Activated T-helper 2 cell treated with anti-CD3 and anti-CD28 coated beads, Interferon-gamma antibody, Interleukin-2, Interleukin-4, amounts not matched to agents 10 μg/mL and 5 μg/mL and 100 μg/mL, durations not matched to agents 14 hours and 24 hours and 36 hours (primary cell): Measurements from ENCODE around the gene TIE1. TPM values are rescaled to one million over a fixed set of nuclear protein-coding genes. Genes with fewer than 3 reads are reported as not detected.
A peak's percentile ranks its signal among the peaks of the same experiment; 100 is the strongest.

Experiments used
- DNase-seq: peaks from one replicate; pipeline ENCODE4 v3.0.0; 2021; ENCODE audit warnings: low spot score
- H3K27ac Mint-ChIP-seq: one replicate; pipeline ENCODE4 v1.8.0; 2021; ENCODE audit warnings: mixed read lengths
- H3K27me3 Mint-ChIP-seq: one replicate; pipeline ENCODE4 v1.8.0; 2021; ENCODE audit warnings: low read depth, mixed read lengths
- H3K36me3 Mint-ChIP-seq: one replicate; pipeline ENCODE4 v1.8.0; 2021; ENCODE audit warnings: low read depth, mixed read lengths
- H3K4me1 Mint-ChIP-seq: one replicate; pipeline ENCODE4 v1.8.0; 2021; ENCODE audit warnings: low read depth, mixed read lengths
- H3K4me3 Mint-ChIP-seq: one replicate; pipeline ENCODE4 v1.8.0; 2021; ENCODE audit warnings: low read depth, mild to moderate bottlenecking, moderate library complexity, mixed read lengths
- H3K9me3 Mint-ChIP-seq: one replicate; pipeline ENCODE4 v1.8.0; 2021; ENCODE audit warnings: mixed read lengths
- intact Hi-C: fragments of 100-400 bp; cut with micrococcal nuclease; formaldehyde crosslinking; loops from one replicate; pipeline ENCODE4 v1.15.1; 2023
- total RNA-seq: library from RNA; stranded (reverse); gene quantifications from 2 replicates; pipeline ENCODE4 v1.2.3, GENCODE V29; 2022

The TIE1 gene
- total RNA-seq, 1 donor from 2014 or later: 2.9 TPM

DNA sequence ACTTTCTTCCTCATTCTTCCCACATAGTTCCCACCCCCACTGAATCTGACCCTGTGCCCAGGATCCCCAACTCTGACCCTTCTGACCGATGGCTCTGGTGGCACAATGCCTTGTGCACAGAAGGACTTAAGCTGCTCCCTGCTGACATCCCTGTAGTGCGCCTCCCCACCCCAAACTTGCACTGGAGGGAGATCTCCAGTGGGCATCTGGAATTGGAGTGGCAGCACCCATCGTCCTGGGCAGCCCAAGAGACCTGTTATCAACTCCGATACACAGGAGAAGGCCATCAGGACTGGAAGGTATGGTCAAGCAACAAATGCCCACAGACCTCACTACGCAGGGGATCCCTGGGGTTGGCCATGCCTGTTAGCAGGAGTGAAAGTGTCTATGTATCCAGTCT is 45.9 kb downstream of the TIE1 start:
- Mint-ChIP-seq H3K4me3 (no peak overlapping the region), H3K27ac (no peak overlapping the region)
- no peak for DNase-seq

DNA sequence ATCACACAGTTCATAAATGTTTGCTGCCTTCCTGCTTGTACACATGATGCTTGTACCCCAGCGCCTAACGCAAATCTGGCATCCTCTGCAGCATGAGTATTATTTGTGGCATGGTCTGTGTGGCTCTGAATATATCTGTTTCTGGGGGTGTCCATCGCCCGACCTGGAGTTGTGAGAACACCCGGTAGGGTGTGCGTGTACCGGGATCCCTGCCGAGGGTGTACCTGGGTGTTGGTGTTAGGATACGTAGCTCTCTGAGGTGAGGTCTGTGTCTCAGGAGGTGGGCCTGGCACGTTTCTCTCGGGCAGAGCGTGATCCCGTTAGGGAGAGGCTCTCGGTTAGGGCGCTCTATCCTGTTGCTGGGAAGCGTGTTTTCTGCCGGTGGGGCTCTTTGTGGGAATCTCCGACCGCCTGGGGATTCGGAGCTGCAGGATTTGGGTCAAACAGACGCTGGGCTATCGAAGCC is 47.6 kb downstream of the TIE1 start:
- Mint-ChIP-seq H3K4me1 (peaks cover 34% of the 10 kb centered on the region), H3K9me3 (no peaks in the 10 kb centered on the region), H3K27me3 (no peaks in the 10 kb centered on the region), H3K27ac (peak overlapping the region; percentile 26), H3K4me3 (peak overlapping the region; percentile 20), H3K36me3 (no peaks in the 10 kb centered on the region)
- intact Hi-C loops: loop anchor here (5.0 kb wide), 1 partner anchor 51 kb away; no protein-coding TSS in a partner anchor
- no peak for DNase-seq

More for the DNA sequence above, 45.9 kb downstream of the TIE1 start:
- intact Hi-C loops: loop anchor here (5.0 kb wide), 1 partner anchor 49 kb away; no protein-coding TSS in a partner anchor
- Mint-ChIP-seq H3K36me3 (no peaks in the 10 kb centered on the region), H3K27me3 (no peaks in the 10 kb centered on the region), H3K4me1 (peaks cover 32% of the 10 kb centered on the region), H3K9me3 (no peaks in the 10 kb centered on the region)

DNA sequence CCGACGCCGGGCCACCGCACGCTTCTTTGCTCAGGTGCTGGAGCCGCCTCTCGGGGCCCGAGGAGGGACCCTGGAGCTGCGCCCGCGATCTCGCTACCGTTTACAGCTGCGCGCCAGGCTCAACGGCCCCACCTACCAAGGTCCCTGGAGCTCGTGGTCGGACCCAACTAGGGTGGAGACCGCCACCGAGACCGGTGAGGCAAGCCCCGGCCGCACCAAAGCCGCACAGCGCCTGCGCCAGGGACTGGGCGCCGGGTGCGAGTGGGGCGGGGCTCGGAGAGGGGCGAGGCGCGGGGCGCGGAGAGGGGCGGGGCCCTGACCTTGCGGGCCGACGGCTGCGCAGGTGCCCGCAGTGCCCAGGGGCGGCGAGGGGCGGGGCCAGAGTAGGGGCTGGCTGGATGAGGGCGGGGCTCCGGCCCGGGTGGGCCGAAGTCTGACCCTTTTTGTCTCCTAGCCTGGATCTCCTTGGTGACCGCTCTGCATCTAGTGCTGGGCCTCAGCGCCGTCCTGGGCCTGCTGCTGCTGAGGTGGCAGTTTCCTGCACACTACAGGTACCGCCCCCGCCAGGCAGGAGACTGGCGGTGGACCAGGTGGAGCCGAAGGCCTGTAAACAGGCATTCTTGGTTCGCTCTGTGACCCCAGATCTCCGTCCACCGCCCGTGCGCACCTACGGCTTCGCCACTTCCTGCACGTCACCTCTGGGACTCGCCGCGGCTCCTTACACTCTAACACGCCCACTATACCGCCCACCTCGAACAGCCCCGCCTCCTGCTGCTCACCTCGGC is 48.2 kb downstream of the TIE1 start:
- Mint-ChIP-seq H3K27me3 (no peaks in the 10 kb centered on the region), H3K9me3 (no peaks in the 10 kb centered on the region), H3K4me3 (peak overlapping the region; percentile 65), H3K27ac (peak overlapping the region; percentile 78), H3K4me1 (peaks cover 31% of the 10 kb centered on the region), H3K36me3 (no peaks in the 10 kb centered on the region)
- intact Hi-C loops: loop anchor here (5.0 kb wide), 1 partner anchor 52 kb away; no protein-coding TSS in a partner anchor
- DNase-seq: peak; percentile 48

DNA sequence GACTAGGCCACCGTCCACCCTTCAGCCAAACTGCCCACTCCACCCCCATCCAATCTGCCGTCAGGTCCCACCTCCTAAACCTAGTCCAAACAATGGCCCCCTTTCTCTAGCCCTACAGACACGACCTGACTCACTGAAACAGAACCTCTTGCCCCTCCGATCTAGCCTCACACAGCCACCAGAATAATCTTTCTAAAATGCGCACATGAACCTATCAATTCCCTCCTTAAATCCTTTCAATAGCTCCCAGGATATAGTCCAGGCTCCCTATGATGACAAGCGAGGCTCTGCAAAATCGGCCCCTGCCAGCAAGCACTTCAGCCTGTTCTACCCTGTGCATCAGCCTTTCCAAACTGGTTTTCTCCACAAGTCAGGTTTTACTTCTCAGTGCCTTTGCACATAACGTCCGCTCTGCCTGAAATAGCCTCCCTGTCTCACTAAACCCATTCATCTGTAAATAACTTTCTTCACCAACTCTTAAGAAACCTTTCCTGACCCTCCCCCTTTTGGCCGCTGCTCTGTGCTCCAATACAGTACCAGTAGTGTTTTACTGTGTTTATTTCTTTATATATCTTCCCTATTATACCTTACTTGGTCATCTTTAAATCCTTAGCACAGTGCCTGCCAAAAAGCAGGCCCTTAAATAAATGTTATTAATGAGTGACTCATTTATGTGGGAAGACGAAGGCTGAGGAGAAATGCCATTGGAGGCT is 49.0 kb downstream of the TIE1 start:
- intact Hi-C loops: loop anchor here (5.0 kb wide), 1 partner anchor 52 kb away; no protein-coding TSS in a partner anchor
- peak overlapping the region; percentile 78 for H3K27ac Mint-ChIP-seq
- H3K36me3 Mint-ChIP-seq: peaks cover 4% of the 10 kb centered on the region
- peak overlapping the region; percentile 65 for H3K4me3 Mint-ChIP-seq
- H3K27me3 Mint-ChIP-seq: no peaks in the 10 kb centered on the region
- peaks cover 24% of the 10 kb centered on the region for H3K4me1 Mint-ChIP-seq
- H3K9me3 Mint-ChIP-seq: no peaks in the 10 kb centered on the region
- DNase-seq: no peak

DNA sequence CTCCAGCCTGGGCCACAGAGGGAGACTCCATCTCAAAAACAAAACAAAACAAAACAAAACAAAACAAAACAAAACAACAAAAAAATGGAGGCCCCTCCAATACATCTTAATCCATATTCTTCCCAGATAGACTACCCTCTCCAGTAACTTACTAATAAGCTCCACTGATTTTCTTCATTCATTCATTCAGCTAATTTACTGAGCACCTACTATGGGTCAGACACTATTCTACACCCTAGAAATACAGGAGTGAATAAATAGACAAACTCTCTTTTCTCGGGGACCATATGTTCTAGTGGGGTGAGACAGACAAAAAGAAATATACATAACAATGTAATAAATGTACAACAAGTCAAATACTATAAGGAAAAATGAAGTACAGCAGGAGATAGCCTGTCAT is 50.2 kb downstream of the TIE1 start:
- H3K27ac Mint-ChIP-seq: no peak overlapping the region
- H3K9me3 Mint-ChIP-seq: no peaks in the 10 kb centered on the region
- H3K27me3 Mint-ChIP-seq: no peaks in the 10 kb centered on the region
- peaks cover 4% of the 10 kb centered on the region for H3K36me3 Mint-ChIP-seq
- DNase-seq: no peak
- intact Hi-C loops: no loop called here
- peaks cover 17% of the 10 kb centered on the region for H3K4me1 Mint-ChIP-seq
- no peak overlapping the region for H3K4me3 Mint-ChIP-seq

DNA sequence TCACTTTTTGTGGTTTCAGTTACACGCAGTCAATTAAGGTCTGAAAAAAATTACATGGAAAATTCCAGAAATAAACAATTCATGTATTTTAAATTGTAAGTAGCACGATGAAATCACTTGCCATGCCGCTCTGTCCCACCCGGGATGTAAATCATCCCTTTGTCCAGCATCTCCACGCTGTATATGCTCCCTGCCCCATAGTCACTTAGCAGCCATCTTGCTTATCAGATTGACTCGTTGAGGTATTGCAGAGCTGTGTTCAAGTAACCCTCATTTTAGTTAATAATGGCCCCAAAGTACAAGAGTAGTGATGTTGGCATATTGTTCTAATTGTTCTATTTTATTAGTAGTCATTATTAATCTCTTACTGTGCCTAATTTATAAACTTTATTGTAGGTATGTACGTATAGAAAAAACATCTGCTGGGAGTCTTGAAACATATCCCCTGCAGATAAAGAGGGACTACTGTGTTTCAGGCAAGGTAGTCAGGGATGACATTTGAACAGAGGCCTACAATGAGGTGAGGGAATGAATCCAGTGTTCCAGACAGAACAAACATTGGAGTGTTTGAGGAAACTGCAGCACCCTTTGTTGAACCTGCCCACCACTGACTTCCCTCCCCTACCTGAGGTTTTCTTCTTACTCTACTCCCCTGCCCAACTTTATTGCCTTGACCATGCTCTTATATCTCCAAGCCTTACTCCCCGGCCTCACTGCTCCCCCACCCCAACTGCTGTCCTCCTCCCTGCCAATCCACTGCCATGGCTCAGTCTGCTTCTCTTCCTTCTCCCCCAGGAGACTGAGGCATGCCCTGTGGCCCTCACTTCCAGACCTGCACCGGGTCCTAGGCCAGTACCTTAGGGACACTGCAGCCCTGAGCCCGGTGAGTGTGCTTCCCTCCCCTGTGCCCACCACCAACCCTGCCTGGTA is 50.9 kb downstream of the TIE1 start:
- no peaks in the 10 kb centered on the region for H3K27me3 Mint-ChIP-seq

DNA sequence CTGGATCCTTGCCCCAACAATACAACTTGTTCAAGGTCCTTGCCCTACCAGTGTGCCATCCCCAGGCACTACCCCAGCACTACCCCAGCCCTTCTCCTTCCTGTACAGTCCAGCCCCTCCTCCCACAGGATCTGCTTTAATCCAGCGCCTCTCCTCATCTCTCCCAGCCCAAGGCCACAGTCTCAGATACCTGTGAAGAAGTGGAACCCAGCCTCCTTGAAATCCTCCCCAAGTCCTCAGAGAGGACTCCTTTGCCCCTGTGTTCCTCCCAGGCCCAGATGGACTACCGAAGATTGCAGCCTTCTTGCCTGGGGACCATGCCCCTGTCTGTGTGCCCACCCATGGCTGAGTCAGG is 51.5 kb downstream of the TIE1 start:
- H3K27me3 Mint-ChIP-seq: no peaks in the 10 kb centered on the region
- peaks cover 8% of the 10 kb centered on the region for H3K36me3 Mint-ChIP-seq
- DNase-seq: no peak
- intact Hi-C loops: no loop called here
- no peaks in the 10 kb centered on the region for H3K9me3 Mint-ChIP-seq
- H3K4me1 Mint-ChIP-seq: peaks cover 15% of the 10 kb centered on the region
- H3K4me3 Mint-ChIP-seq: no peak overlapping the region
- no peak overlapping the region for H3K27ac Mint-ChIP-seq

More for the DNA sequence above, 50.9 kb downstream of the TIE1 start:
- intact Hi-C loops: no loop called here
- H3K4me3 Mint-ChIP-seq: no peak overlapping the region
- H3K27ac Mint-ChIP-seq: no peak overlapping the region
- peaks cover 17% of the 10 kb centered on the region for H3K4me1 Mint-ChIP-seq
- no peaks in the 10 kb centered on the region for H3K9me3 Mint-ChIP-seq
- DNase-seq: no peak
- H3K36me3 Mint-ChIP-seq: peaks cover 4% of the 10 kb centered on the region

DNA sequence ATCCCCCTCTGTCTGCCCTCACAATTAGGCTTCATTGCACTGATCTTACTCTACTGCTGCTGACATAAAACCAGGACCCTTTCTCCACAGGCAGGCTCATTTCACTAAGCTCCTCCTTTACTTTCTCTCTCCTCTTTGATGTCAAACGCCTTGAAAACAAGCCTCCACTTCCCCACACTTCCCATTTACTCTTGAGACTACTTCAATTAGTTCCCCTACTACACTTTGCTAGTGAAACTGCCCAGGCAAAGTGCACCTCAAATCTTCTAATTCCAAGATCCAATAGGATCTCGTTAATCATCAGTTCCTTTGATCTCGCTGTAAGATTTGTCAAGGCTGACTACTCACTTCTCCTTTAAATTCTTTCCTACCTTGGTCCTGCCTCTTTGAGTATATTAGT is 52.1 kb downstream of the TIE1 start:
- H3K4me3 Mint-ChIP-seq: no peak overlapping the region
- H3K4me1 Mint-ChIP-seq: peaks cover 18% of the 10 kb centered on the region
- no peak for DNase-seq
- H3K9me3 Mint-ChIP-seq: no peaks in the 10 kb centered on the region
- no peak overlapping the region for H3K27ac Mint-ChIP-seq
- peaks cover 11% of the 10 kb centered on the region for H3K36me3 Mint-ChIP-seq
- H3K27me3 Mint-ChIP-seq: no peaks in the 10 kb centered on the region
- intact Hi-C loops: no loop called here

DNA sequence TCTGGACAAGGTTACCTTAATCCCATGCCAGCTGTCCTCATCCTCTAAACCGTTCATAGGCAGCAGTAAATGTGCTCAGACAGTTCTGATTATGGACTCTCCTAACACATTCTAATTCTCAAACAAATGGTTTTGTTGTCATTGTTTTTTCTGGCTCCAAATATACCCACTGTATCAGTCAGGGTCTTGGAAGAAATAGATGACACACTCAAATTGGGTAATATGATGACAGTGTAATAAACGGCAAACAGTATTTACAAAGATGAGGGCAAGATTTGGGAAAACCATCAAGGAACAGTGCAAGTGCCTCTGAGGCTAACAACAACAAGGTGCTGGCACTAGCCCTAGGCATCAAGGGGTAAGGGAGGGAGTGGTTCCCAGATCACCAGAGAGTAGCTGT is 53.7 kb downstream of the TIE1 start:
- peaks cover 18% of the 10 kb centered on the region for H3K4me1 Mint-ChIP-seq
- no peak overlapping the region for H3K27ac Mint-ChIP-seq
- intact Hi-C loops: no loop called here
- H3K27me3 Mint-ChIP-seq: no peaks in the 10 kb centered on the region
- H3K9me3 Mint-ChIP-seq: no peaks in the 10 kb centered on the region
- no peak for DNase-seq
- no peak overlapping the region for H3K4me3 Mint-ChIP-seq
- H3K36me3 Mint-ChIP-seq: peaks cover 17% of the 10 kb centered on the region

DNA sequence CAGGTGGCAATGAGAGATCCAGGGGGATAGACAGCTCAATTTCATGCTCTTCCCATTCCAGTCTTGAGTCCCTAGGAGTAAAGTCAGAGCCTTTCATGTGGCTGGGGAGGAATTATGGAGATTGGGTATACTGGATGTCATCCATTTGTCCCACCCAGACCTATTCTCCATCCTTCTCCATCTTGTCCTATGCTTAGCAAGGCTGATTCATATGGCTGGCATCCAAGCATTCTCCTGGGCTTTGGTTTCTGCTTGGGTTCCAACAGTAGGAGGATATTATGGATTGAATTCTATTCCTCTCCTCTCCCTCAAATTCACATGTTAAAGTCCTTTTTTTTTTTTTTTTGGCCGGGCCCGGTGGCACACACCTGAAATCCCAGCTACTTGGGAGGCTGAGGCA is 54.2 kb downstream of the TIE1 start:
- intact Hi-C loops: no loop called here
- H3K4me3 Mint-ChIP-seq: no peak overlapping the region

DNA sequence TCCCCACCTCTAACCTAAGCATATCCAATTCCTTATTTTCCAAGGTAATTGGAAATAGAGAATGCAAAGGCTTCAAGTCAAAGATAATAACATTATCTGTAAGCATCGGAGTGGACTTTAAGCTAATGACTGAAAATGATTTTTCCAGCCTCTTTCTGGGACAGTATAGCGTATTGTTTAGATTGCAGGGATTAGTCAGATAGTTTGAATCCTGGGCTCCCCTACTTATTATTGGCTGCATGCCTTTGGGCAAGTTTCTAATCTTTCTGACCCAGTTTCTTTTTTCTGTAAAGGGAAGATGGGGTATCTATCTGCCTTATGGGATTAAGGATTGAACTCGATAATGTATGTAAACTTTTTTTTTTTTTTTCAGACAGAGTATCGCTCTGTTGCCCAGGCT is 56.5 kb downstream of the TIE1 start:
- H3K27me3 Mint-ChIP-seq: no peaks in the 10 kb centered on the region
- no peak for DNase-seq
- peaks cover 45% of the 10 kb centered on the region for H3K36me3 Mint-ChIP-seq
- peaks cover 36% of the 10 kb centered on the region for H3K4me1 Mint-ChIP-seq
- H3K4me3 Mint-ChIP-seq: no peak overlapping the region
- intact Hi-C loops: no loop called here
- H3K27ac Mint-ChIP-seq: no peak overlapping the region
- no peaks in the 10 kb centered on the region for H3K9me3 Mint-ChIP-seq

More for the DNA sequence above, 54.2 kb downstream of the TIE1 start:
- no peak for DNase-seq
- Mint-ChIP-seq H3K9me3 (no peaks in the 10 kb centered on the region), H3K27ac (no peak overlapping the region), H3K27me3 (no peaks in the 10 kb centered on the region), H3K4me1 (peaks cover 17% of the 10 kb centered on the region), H3K36me3 (peaks cover 22% of the 10 kb centered on the region)

DNA sequence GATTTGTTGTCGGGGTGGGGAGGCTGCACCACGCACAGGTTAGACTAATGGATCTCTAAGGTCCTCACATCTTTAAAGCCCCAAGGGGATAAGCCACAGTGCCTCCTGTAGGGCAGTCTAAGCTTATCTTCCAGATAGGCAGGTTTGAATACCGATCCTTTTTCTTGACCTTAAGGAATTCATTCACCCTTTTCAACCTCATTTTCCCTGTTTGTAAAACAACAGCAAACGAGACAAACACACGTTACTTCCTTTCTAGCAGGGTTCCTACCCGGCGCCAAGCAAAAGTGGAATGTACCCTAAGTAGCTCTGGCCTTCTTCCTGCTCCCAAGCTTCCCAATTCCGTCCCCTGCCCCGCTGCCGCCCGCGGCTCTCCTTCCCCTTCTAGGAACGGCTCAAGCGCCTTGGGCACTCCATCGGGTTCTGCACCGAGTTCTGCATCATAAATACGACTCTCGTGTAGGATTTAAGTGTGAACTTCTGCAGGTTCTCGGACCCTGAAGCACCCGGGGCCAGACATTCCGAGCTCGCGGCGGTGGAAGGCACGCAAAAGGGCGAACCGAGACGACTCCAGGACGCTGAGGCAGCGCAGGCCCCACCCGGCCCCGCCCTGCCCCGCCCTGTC is 57.5 kb downstream of the TIE1 start:
- no peaks in the 10 kb centered on the region for H3K27me3 Mint-ChIP-seq
- no peak for DNase-seq
- no peaks in the 10 kb centered on the region for H3K9me3 Mint-ChIP-seq
- peak overlapping the region; percentile 88 for H3K27ac Mint-ChIP-seq
- H3K36me3 Mint-ChIP-seq: peaks cover 52% of the 10 kb centered on the region
- intact Hi-C loops: loop anchor here (1.0 kb wide), 3 partner anchors 10 to 131 kb away; partner anchors contain the start of gene ELOVL1
- peak overlapping the region; percentile 93 for H3K4me3 Mint-ChIP-seq
- H3K4me1 Mint-ChIP-seq: peaks cover 37% of the 10 kb centered on the region
